BJ (cell line): ENCODE data around the gene SBF2. TPM values are rescaled to one million over a fixed set of nuclear protein-coding genes. Genes with fewer than 3 reads are reported as not detected.
"Not testable (repeated sequence)": the region's sequence is repeated elsewhere in the genome, so short reads cannot be mapped to it uniquely, and the experiment has no call there.

Source experiments
- CTCF ChIA-PET: fragments of 350-600 bp; formaldehyde crosslinking; extraction: SDS; loops from one replicate; lab custom pipeline; 2021; ENCODE audit warnings: antibody characterized with exemption, inconsistent platforms; lab: Yijun Ruan, JAX
- POLR2A ChIA-PET: fragments of 300-600 bp; sonication (Branson Sonifier 250); formaldehyde crosslinking; extraction: SDS; loops from one replicate; lab custom pipeline; 2021; ENCODE audit warnings: antibody characterized with exemption; lab: Charles Lee
- DNase-seq: peaks from one replicate; pipeline ENCODE4 v3.0.0-alpha.2; 2011; ENCODE audit warnings: low read depth
- H3K27me3 ChIP-seq: 2 replicates; pipeline ENCODE4 v1.6.0; 2011; ENCODE audit warnings: low read length; ENCODE audit not compliant: control insufficient read depth, insufficient read depth
- H3K36me3 ChIP-seq: 2 replicates; pipeline ENCODE4 v1.5.1; 2011; ENCODE audit warnings: low read length; ENCODE audit not compliant: control insufficient read depth, insufficient read depth
- H3K4me3 ChIP-seq: 2 replicates; pipeline ENCODE4 v1.5.1; 2011; ENCODE audit warnings: low read depth, mild to moderate bottlenecking, control low read depth, low read length
- polyA plus RNA-seq: library from polyadenylated mRNA; depleted of rRNA; stranded (reverse); fragments of >200 nt; gene quantifications from 2 replicates; pipeline ENCODE4 v1.2.3, GENCODE V29; 2011
- TF ChIP-seq, protein P1 (sequence below): IDR thresholded peaks from 2 replicates; pipeline ENCODE4 v1.5.1; 2011; ENCODE audit warnings: low read depth, mild to moderate bottlenecking, control low read depth, inconsistent platforms, low read length, moderate library complexity; ENCODE audit not compliant: insufficient read depth

SBF2 gene
- polyA plus RNA-seq, 1 experiment, result 33.8 TPM

DNA sequence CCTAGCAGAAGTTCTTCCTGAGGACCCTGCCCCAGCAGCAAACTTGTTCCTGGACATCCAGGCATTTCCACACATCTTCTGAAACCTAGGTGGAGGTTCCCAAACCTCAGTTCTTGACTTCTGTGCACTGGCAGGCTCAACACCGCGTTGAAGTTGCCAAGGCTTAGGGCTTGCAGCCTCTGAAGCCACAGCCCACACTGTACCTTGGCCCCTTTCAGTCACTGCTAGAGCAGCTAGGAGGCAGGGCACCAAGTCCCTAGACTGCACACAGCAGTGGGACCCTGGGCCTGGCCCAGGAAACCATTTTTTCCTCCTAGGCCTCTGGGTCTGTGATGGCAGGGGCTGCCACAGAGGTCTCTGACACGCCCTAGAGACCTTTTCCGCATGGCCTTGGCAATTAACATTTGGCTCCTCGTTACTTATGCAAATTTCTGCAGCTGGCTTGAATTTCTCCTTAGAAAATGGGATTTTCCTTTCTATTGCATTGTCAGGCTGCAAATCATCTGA, 159.0 kb downstream of the SBF2 start:
- no peak for DNase-seq
- TF ChIP-seq, protein P1, sequence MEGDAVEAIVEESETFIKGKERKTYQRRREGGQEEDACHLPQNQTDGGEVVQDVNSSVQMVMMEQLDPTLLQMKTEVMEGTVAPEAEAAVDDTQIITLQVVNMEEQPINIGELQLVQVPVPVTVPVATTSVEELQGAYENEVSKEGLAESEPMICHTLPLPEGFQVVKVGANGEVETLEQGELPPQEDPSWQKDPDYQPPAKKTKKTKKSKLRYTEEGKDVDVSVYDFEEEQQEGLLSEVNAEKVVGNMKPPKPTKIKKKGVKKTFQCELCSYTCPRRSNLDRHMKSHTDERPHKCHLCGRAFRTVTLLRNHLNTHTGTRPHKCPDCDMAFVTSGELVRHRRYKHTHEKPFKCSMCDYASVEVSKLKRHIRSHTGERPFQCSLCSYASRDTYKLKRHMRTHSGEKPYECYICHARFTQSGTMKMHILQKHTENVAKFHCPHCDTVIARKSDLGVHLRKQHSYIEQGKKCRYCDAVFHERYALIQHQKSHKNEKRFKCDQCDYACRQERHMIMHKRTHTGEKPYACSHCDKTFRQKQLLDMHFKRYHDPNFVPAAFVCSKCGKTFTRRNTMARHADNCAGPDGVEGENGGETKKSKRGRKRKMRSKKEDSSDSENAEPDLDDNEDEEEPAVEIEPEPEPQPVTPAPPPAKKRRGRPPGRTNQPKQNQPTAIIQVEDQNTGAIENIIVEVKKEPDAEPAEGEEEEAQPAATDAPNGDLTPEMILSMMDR, result no peak
- Histone ChIP-seq H3K4me3 (no peak overlapping the region), H3K27me3 (no peaks in the 10 kb centered on the region), H3K36me3 (no peaks in the 10 kb centered on the region)
- CTCF ChIA-PET, result no interaction called here
- POLR2A ChIA-PET, result no interaction called here

DNA sequence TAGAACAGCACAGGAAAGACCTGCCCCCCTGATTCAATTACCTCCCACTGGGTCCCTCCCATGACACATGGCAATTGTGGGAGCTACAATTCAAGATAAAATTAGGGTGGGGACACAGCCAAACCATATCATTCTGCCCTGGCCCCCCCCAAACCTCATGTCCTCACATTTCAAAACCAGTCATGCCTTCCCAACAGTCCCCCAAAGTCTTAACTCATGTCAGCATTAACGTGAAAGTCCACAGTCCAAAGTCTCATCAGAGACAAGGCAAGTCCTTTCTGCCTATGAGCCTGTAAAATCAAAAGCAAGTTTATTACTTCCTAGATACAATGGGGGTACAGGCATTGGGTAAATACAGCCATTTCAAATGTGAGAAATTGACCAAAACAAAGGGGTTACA, 159.8 kb downstream of the SBF2 start:
- H3K4me3 ChIP-seq, H3K27me3 ChIP-seq, H3K36me3 ChIP-seq, POLR2A ChIA-PET, DNase-seq: not testable (repeated sequence)
- CTCF ChIA-PET, result interaction anchor here (0.6 kb wide), 1 partner anchor 74 kb away, joined by 4 read pairs; no protein-coding TSS in a partner anchor

DNA sequence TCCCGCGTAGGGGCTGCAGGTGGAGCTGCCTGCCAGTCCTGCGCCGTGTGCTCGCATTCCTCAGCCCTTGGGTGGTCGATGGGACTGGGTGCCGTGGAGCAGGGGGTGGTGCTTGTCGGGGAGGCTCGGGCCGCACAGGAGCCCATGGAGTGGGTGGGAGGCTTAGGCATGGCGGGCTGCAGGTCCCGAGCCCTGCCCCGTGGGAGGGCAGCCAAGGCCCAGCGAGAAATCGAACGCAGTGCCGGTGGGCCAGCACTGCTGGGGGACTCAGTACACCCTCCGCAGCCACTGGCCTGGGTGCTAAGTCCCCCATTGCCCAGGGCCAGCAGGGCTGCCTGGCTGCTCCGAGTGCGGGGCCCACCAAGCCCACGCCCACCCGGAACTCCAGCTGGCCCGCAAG, 160.8 kb downstream of the SBF2 start:
- CTCF ChIA-PET, H3K4me3 ChIP-seq, H3K36me3 ChIP-seq, DNase-seq, POLR2A ChIA-PET, H3K27me3 ChIP-seq: not testable (repeated sequence)

DNA sequence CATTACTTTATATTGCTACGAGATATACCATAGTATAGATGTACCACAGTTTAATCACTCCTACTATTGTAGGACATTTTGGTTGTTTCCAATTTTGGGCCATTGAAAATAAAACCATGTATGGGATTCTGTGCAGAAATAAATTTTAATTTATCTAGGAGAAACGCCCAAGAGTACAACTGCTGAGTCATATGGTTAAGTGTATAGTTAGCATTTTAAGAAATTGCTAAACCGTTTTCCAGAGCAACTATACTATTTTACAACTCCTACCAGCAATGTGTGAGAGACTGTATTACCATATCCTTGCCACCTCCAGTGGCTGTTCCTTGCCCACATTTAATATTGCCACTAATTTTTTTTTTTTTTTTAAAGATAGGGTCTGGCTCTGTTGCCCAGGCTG, 163.1 kb downstream of the SBF2 start:
- CTCF ChIA-PET, result no interaction called here
- Histone ChIP-seq H3K36me3 (no peaks in the 10 kb centered on the region), H3K4me3 (no peak overlapping the region), H3K27me3 (no peaks in the 10 kb centered on the region)
- TF ChIP-seq, protein P1, result no peak
- POLR2A ChIA-PET, result no interaction called here
- DNase-seq, result no peak

DNA sequence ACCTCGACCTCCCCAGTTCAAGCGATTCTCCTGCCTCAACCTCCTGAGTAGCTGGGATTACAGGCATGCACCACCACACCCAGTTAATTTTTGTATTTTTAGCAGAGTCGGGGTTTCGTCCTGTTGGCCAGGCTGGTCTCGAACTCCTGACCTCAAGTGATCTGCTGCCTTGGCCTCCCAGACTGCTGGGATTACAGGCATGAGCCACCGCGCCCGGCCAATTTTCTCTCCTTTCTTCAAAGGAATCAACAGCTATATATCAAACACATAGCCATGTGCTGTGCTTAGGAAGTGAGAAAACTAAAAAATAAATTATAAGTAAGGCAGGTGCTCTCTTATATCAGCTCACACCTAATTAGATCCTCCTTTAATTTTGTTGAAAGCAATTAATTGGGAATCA, 164.8 kb downstream of the SBF2 start:
- H3K27me3 ChIP-seq, DNase-seq, H3K36me3 ChIP-seq, POLR2A ChIA-PET, H3K4me3 ChIP-seq: not testable (repeated sequence)
- CTCF ChIA-PET, result interaction anchor here (2.7 kb wide), 1 partner anchor 12 kb away, joined by 7 read pairs; no protein-coding TSS in a partner anchor

DNA sequence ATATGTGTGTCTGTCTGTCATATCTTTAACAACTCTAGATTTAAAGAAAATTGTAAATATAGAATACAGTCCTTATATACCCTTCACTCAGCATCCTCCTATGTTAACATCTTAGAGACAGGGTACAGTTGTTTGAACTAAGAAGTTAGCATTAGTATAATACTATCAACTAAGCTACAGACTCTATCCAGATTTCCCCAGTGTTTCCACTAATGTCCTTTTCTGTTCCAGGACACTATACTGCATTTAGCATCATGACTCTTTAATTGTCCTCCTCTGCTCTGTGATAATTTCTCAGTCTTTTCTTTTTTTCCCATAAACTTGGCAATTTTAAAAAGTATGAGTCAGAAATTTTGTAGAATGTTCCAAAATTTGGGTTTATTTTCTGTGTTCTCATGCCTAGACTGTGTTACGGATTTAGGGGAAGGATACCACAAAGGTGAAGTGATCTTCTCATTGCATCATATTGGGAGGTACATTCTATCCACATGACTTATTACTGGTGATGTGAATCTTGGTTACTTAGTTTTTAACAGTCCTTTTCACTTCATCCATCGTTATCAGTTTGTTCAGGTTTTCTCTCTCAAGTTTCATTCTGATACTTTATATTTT, 168.4 kb downstream of the SBF2 start:
- CTCF ChIA-PET, result no interaction called here
- no peak for DNase-seq
- H3K4me3 ChIP-seq, result no peak overlapping the region
- POLR2A ChIA-PET, result no interaction called here
- no peaks in the 10 kb centered on the region for H3K27me3 ChIP-seq
- no peaks in the 10 kb centered on the region for H3K36me3 ChIP-seq
- TF ChIP-seq, protein P1, result no peak
